ENCODE data around the gene PEX1.

- TF ChIP-seq EZH2phosphoT487 (IDR thresholded peaks at IDR 0.05; ENCODE audit: borderline replicate concordance) (no peak), CTCF (conservative IDR thresholded peaks at IDR 0.05; ENCODE audit: low read length) (no peak)
Measured at GRCh38 chr7:92546856-92547497, 18.7 kb upstream of the PEX1 start.

Measured in Loucy (cell line).